ENCODE data around the gene SCD.
A peak's percentile ranks its signal among the peaks of the same experiment; 100 is the strongest.
"Not testable (repeated sequence)": the region's sequence is repeated elsewhere in the genome, so short reads cannot be mapped to it uniquely, and the experiment has no call there.

SCD gene

DNA sequence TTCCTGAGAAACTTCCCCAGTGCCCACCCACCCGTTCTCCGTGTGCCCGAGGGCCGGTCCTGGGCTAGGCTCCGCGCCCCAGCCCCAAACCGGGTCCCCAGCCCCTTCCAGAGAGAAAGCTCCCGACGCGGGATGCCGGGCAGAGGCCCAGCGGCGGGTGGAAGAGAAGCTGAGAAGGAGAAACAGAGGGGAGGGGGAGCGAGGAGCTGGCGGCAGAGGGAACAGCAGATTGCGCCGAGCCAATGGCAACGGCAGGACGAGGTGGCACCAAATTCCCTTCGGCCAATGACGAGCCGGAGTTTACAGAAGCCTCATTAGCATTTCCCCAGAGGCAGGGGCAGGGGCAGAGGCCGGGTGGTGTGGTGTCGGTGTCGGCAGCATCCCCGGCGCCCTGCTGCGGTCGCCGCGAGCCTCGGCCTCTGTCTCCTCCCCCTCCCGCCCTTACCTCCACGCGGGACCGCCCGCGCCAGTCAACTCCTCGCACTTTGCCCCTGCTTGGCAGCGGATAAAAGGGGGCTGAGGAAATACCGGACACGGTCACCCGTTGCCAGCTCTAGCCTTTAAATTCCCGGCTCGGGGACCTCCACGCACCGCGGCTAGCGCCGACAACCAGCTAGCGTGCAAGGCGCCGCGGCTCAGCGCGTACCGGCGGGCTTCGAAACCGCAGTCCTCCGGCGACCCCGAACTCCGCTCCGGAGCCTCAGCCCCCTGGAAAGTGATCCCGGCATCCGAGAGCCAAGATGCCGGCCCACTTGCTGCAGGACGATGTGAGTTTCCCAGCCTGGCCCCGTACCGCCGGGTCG is at the start of gene SCD:
TSS of gene SCD (plus strand) at position 469 of the 803 bp plus-strand sequence. CDS start at position 741, 272 bp downstream.
- Histone ChIP-seq H3K9me3 (ENCODE audit: insufficient read depth, low read length) (no peaks in the 10 kb centered on the region), H2AFZ (ENCODE audit: low read depth, low read length) (no peak within 1 kb of the TSS), H3K9ac (ENCODE audit: low read length) (peak within 1 kb of the TSS; percentile 100), H3K27me3 (ENCODE audit: low read depth, low read length) (no peaks in the 10 kb centered on the region), H3K4me1 (ENCODE audit: low read length) (peaks cover 36% of the 10 kb centered on the region), H3K27ac (ENCODE audit: low read length) (peak within 1 kb of the TSS; percentile 85), H3K4me3 (ENCODE audit: low read length) (peak within 1 kb of the TSS; percentile 100), H3K36me3 (replicated peaks; ENCODE audit: low read depth, low read length) (peaks cover 46% of the 10 kb centered on the region), H3K79me2 (ENCODE audit: low read length) (peaks cover 57% of the 10 kb centered on the region), H3K4me2 (ENCODE audit: low read length) (peak within 1 kb of the TSS; percentile 99), H4K20me1 (ENCODE audit: insufficient read depth, low read length) (peaks cover 40% of the 10 kb centered on the region)
- TF ChIP-seq, protein P1, sequence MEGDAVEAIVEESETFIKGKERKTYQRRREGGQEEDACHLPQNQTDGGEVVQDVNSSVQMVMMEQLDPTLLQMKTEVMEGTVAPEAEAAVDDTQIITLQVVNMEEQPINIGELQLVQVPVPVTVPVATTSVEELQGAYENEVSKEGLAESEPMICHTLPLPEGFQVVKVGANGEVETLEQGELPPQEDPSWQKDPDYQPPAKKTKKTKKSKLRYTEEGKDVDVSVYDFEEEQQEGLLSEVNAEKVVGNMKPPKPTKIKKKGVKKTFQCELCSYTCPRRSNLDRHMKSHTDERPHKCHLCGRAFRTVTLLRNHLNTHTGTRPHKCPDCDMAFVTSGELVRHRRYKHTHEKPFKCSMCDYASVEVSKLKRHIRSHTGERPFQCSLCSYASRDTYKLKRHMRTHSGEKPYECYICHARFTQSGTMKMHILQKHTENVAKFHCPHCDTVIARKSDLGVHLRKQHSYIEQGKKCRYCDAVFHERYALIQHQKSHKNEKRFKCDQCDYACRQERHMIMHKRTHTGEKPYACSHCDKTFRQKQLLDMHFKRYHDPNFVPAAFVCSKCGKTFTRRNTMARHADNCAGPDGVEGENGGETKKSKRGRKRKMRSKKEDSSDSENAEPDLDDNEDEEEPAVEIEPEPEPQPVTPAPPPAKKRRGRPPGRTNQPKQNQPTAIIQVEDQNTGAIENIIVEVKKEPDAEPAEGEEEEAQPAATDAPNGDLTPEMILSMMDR (IDR thresholded peaks at IDR 0.05; ENCODE audit: low read depth, low read length): no peak
- no peak for TF ChIP-seq EZH2phosphoT487 (IDR thresholded peaks at IDR 0.05; ENCODE audit: low read depth)

DNA sequence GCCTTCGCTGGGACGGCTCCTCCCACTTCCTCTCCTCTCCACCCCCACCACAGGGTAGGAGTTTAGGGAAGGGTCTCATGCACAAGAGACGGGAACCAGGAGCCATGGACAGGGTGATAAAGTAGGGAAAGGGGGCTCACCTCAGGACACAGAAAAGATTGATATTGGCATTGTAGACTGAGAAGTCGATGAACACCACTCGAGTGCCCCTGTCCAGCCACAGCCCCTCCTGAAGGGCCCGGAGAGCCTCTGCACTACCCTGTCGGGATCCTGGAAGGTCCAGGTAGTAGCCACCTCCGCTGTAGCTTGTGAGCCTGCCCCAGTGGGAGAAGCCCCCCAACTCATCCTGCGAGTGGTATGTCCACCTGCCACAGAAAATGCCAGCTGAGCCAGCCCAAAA is 49.8 kb upstream of the SCD start:
- Histone ChIP-seq H3K4me3 (ENCODE audit: low read length) (no peak overlapping the region), H3K9me3 (ENCODE audit: insufficient read depth, low read length) (no peaks in the 10 kb centered on the region), H2AFZ (ENCODE audit: low read depth, low read length) (no peak overlapping the region), H3K4me2 (ENCODE audit: low read length) (peak overlapping the region; percentile 47), H3K4me1 (ENCODE audit: low read length) (peaks cover 27% of the 10 kb centered on the region), H3K36me3 (replicated peaks; ENCODE audit: low read depth, low read length) (no peaks in the 10 kb centered on the region), H3K27ac (ENCODE audit: low read length) (no peak overlapping the region), H4K20me1 (ENCODE audit: insufficient read depth, low read length) (no peaks in the 10 kb centered on the region), H3K9ac (ENCODE audit: low read length) (no peak overlapping the region), H3K79me2 (ENCODE audit: low read length) (no peaks in the 10 kb centered on the region), H3K27me3 (ENCODE audit: low read depth, low read length) (peaks cover 4% of the 10 kb centered on the region; the same call in 1 of the 2 replicates)
- TF ChIP-seq, protein P1 (IDR thresholded peaks at IDR 0.05; ENCODE audit: low read depth, low read length): no peak
- no peak for TF ChIP-seq EZH2phosphoT487 (IDR thresholded peaks at IDR 0.05; ENCODE audit: low read depth)

DNA sequence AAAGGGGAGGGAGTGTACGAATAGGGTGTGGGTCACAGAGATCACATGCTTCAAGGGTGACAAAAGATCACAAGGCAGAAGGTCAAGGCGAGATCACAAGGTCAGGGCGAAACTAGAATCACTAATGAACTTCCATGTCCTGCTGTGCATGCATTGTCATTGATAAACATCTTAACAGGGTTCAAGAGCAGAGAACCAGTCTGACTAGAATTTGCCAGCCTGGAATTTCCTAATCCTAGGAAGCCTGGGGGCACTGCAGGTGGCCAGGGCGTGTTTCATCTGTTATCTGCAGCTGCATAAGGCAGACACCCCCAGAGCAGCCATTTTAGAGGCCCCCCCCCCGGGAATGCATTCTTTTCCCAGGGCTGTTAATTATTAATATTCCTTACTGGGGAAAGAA is 45.9 kb upstream of the SCD start:
- H3K4me2 ChIP-seq (ENCODE audit: low read length): not testable (repeated sequence)

DNA sequence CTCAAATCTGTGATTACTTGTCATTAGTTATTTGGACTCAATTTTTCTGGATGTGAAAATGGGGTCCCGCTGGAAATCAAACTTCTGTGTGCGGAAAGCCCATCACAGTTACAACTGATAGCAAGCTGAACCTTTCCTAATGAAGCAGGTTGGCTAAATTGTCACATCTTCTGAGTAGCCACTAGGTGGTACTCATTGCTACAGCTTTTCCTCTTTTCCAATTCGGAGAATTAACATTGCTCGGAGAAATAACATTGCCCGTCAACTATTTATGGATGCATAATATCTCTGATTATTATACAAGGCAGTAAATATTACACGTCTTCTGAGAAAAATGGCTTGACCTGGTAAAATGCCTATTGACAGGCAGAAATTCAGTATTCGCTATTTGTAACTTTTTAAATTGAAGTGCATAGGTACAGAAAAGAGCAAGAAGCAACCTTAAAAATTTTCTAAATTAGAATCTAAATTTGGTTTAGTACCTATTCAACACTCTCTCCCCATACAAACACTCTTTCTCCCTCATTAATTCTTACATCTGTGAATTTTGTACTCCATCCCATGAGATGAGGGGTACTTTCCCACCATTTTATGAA is 43.2 kb upstream of the SCD start:
- peaks cover 4% of the 10 kb centered on the region; the same call in 1 of the 2 replicates for H3K4me1 ChIP-seq (ENCODE audit: low read length)
- no peak overlapping the region for H3K9ac ChIP-seq (ENCODE audit: low read length)
- H3K4me3 ChIP-seq (ENCODE audit: low read length): peak overlapping the region; percentile 40; the same call in 1 of the 2 replicates

More for the DNA sequence above, 45.9 kb upstream of the SCD start:
- not testable (repeated sequence) for H2AFZ ChIP-seq (ENCODE audit: low read depth, low read length); H3K9me3 ChIP-seq (ENCODE audit: insufficient read depth, low read length); H4K20me1 ChIP-seq (ENCODE audit: insufficient read depth, low read length); H3K4me3 ChIP-seq (ENCODE audit: low read length); H3K36me3 ChIP-seq (replicated peaks; ENCODE audit: low read depth, low read length); H3K27me3 ChIP-seq (ENCODE audit: low read depth, low read length); H3K9ac ChIP-seq (ENCODE audit: low read length); H3K27ac ChIP-seq (ENCODE audit: low read length); H3K79me2 ChIP-seq (ENCODE audit: low read length)
- H3K4me1 ChIP-seq (ENCODE audit: low read length): peaks cover 27% of the 10 kb centered on the region

More for the DNA sequence above, 43.2 kb upstream of the SCD start:
- Histone ChIP-seq H4K20me1 (ENCODE audit: insufficient read depth, low read length) (no peaks in the 10 kb centered on the region), H3K4me2 (ENCODE audit: low read length) (peak overlapping the region; percentile 63), H2AFZ (ENCODE audit: low read depth, low read length) (no peak overlapping the region), H3K36me3 (replicated peaks; ENCODE audit: low read depth, low read length) (no peaks in the 10 kb centered on the region), H3K27ac (ENCODE audit: low read length) (no peak overlapping the region), H3K9me3 (ENCODE audit: insufficient read depth, low read length) (no peaks in the 10 kb centered on the region), H3K27me3 (ENCODE audit: low read depth, low read length) (no peaks in the 10 kb centered on the region), H3K79me2 (ENCODE audit: low read length) (no peaks in the 10 kb centered on the region)
- TF ChIP-seq, protein P1 (IDR thresholded peaks at IDR 0.05; ENCODE audit: low read depth, low read length): peak; percentile 74
- TF ChIP-seq EZH2phosphoT487 (IDR thresholded peaks at IDR 0.05; ENCODE audit: low read depth): no peak
